ENCODE data around the gene SPINK8.

SPINK8 gene

GRCh38 chr3:48289659-48290058, 43.8 kb downstream of the SPINK8 start:
- Histone ChIP-seq H3K27me3 (ENCODE audit: insufficient read depth, insufficient read length) (no peaks in the 10 kb centered on the region), H3K9me3 (ENCODE audit: insufficient read depth, low read length) (peaks cover 6% of the 10 kb centered on the region; the same call in 1 of the 2 replicates), H3K36me3 (ENCODE audit: insufficient read depth, insufficient read length, low read length) (peaks cover 25% of the 10 kb centered on the region), H3K4me1 (ENCODE audit: insufficient read depth, insufficient read length) (no peaks in the 10 kb centered on the region), H3K4me3 (ENCODE audit: insufficient read length, low read depth) (no peak overlapping the region), H3K9ac (ENCODE audit: insufficient read length, low read depth) (no peak overlapping the region)
- TF ChIP-seq YY1 (IDR thresholded peaks at IDR 0.05; ENCODE audit: insufficient read depth, insufficient read length) (no peak), SUZ12 (IDR thresholded peaks at IDR 0.05; ENCODE audit: extremely low read depth, insufficient read depth, insufficient read length) (no peak), ZNF274 (IDR thresholded peaks at IDR 0.05; ENCODE audit: low read depth, low read length) (no peak)
- DNase-seq (ENCODE audit: low read depth, low spot score), result no peak

- no peak overlapping the region for H3K9ac ChIP-seq (ENCODE audit: insufficient read length, low read depth)
- H3K9me3 ChIP-seq (ENCODE audit: insufficient read depth, low read length), result peaks cover 12% of the 10 kb centered on the region; the same call in 1 of the 2 replicates
- no peaks in the 10 kb centered on the region for H3K27me3 ChIP-seq (ENCODE audit: insufficient read depth, insufficient read length)
- DNase-seq (ENCODE audit: low read depth, low spot score), result no peak
- no peaks in the 10 kb centered on the region for H3K4me1 ChIP-seq (ENCODE audit: insufficient read depth, insufficient read length)
- no peak overlapping the region for H3K4me3 ChIP-seq (ENCODE audit: insufficient read length, low read depth)
- H3K36me3 ChIP-seq (ENCODE audit: insufficient read depth, insufficient read length, low read length), result peaks cover 4% of the 10 kb centered on the region
- no peak for TF ChIP-seq YY1 (IDR thresholded peaks at IDR 0.05; ENCODE audit: insufficient read depth, insufficient read length)
- no peak for TF ChIP-seq SUZ12 (IDR thresholded peaks at IDR 0.05; ENCODE audit: extremely low read depth, insufficient read depth, insufficient read length)
- TF ChIP-seq ZNF274 (IDR thresholded peaks at IDR 0.05; ENCODE audit: low read depth, low read length), result no peak
Observed at GRCh38 chr3:48287034-48287433, 46.4 kb downstream of the SPINK8 start.

GRCh38 chr3:48286308-48286707, 47.2 kb downstream of the SPINK8 start:
- Histone ChIP-seq H3K4me1 (ENCODE audit: insufficient read depth, insufficient read length) (no peaks in the 10 kb centered on the region), H3K36me3 (ENCODE audit: insufficient read depth, insufficient read length, low read length) (peaks cover 3% of the 10 kb centered on the region), H3K9me3 (ENCODE audit: insufficient read depth, low read length) (peaks cover 12% of the 10 kb centered on the region; the same call in 1 of the 2 replicates), H3K4me3 (ENCODE audit: insufficient read length, low read depth) (no peak overlapping the region), H3K9ac (ENCODE audit: insufficient read length, low read depth) (no peak overlapping the region), H3K27me3 (ENCODE audit: insufficient read depth, insufficient read length) (no peaks in the 10 kb centered on the region)
- TF ChIP-seq SUZ12 (IDR thresholded peaks at IDR 0.05; ENCODE audit: extremely low read depth, insufficient read depth, insufficient read length) (no peak), ZNF274 (IDR thresholded peaks at IDR 0.05; ENCODE audit: low read depth, low read length) (no peak), YY1 (IDR thresholded peaks at IDR 0.05; ENCODE audit: insufficient read depth, insufficient read length) (no peak)
- no peak for DNase-seq (ENCODE audit: low read depth, low spot score)

- Histone ChIP-seq H3K36me3 (ENCODE audit: insufficient read depth, insufficient read length, low read length) (peaks cover 3% of the 10 kb centered on the region), H3K9ac (ENCODE audit: insufficient read length, low read depth) (no peak overlapping the region), H3K4me1 (ENCODE audit: insufficient read depth, insufficient read length) (no peaks in the 10 kb centered on the region), H3K9me3 (ENCODE audit: insufficient read depth, low read length) (peaks cover 12% of the 10 kb centered on the region; the same call in 1 of the 2 replicates), H3K4me3 (ENCODE audit: insufficient read length, low read depth) (no peak overlapping the region), H3K27me3 (ENCODE audit: insufficient read depth, insufficient read length) (no peaks in the 10 kb centered on the region)
- TF ChIP-seq SUZ12 (IDR thresholded peaks at IDR 0.05; ENCODE audit: extremely low read depth, insufficient read depth, insufficient read length), result no peak
- no peak for TF ChIP-seq YY1 (IDR thresholded peaks at IDR 0.05; ENCODE audit: insufficient read depth, insufficient read length)
- no peak for TF ChIP-seq ZNF274 (IDR thresholded peaks at IDR 0.05; ENCODE audit: low read depth, low read length)
- DNase-seq (ENCODE audit: low read depth, low spot score), result no peak
Observed at GRCh38 chr3:48285675-48286074, 47.8 kb downstream of the SPINK8 start.

GRCh38 chr3:48285132-48285531, 48.3 kb downstream of the SPINK8 start:
- no peaks in the 10 kb centered on the region for H3K4me1 ChIP-seq (ENCODE audit: insufficient read depth, insufficient read length)
- H3K36me3 ChIP-seq (ENCODE audit: insufficient read depth, insufficient read length, low read length), result peaks cover 3% of the 10 kb centered on the region
- DNase-seq (ENCODE audit: low read depth, low spot score), result no peak
- no peak overlapping the region for H3K4me3 ChIP-seq (ENCODE audit: insufficient read length, low read depth)
- TF ChIP-seq SUZ12 (IDR thresholded peaks at IDR 0.05; ENCODE audit: extremely low read depth, insufficient read depth, insufficient read length) (no peak), YY1 (IDR thresholded peaks at IDR 0.05; ENCODE audit: insufficient read depth, insufficient read length) (no peak), ZNF274 (IDR thresholded peaks at IDR 0.05; ENCODE audit: low read depth, low read length) (no peak)
- no peaks in the 10 kb centered on the region for H3K27me3 ChIP-seq (ENCODE audit: insufficient read depth, insufficient read length)
- H3K9me3 ChIP-seq (ENCODE audit: insufficient read depth, low read length), result peaks cover 12% of the 10 kb centered on the region; the same call in 1 of the 2 replicates
- no peak overlapping the region for H3K9ac ChIP-seq (ENCODE audit: insufficient read length, low read depth)

- H3K27me3 ChIP-seq (ENCODE audit: insufficient read depth, insufficient read length), result no peaks in the 10 kb centered on the region
- H3K4me3 ChIP-seq (ENCODE audit: insufficient read length, low read depth), result no peak overlapping the region
- no peak for DNase-seq (ENCODE audit: low read depth, low spot score)
- H3K9me3 ChIP-seq (ENCODE audit: insufficient read depth, low read length), result peaks cover 19% of the 10 kb centered on the region; the same call in 1 of the 2 replicates
- H3K9ac ChIP-seq (ENCODE audit: insufficient read length, low read depth), result no peak overlapping the region
- peaks cover 10% of the 10 kb centered on the region for H3K4me1 ChIP-seq (ENCODE audit: insufficient read depth, insufficient read length)
- TF ChIP-seq YY1 (IDR thresholded peaks at IDR 0.05; ENCODE audit: insufficient read depth, insufficient read length) (no peak), SUZ12 (IDR thresholded peaks at IDR 0.05; ENCODE audit: extremely low read depth, insufficient read depth, insufficient read length) (no peak), ZNF274 (IDR thresholded peaks at IDR 0.05; ENCODE audit: low read depth, low read length) (no peak)
- no peaks in the 10 kb centered on the region for H3K36me3 ChIP-seq (ENCODE audit: insufficient read depth, insufficient read length, low read length)
Observed at GRCh38 chr3:48280881-48281280, 52.6 kb downstream of the SPINK8 start.

- H3K27me3 ChIP-seq (ENCODE audit: insufficient read depth, insufficient read length), result no peaks in the 10 kb centered on the region
- H3K4me3 ChIP-seq (ENCODE audit: insufficient read length, low read depth), result no peak overlapping the region
- H3K36me3 ChIP-seq (ENCODE audit: insufficient read depth, insufficient read length, low read length), result peaks cover 3% of the 10 kb centered on the region
- H3K9me3 ChIP-seq (ENCODE audit: insufficient read depth, low read length), result peaks cover 19% of the 10 kb centered on the region; the same call in 1 of the 2 replicates
- DNase-seq (ENCODE audit: low read depth, low spot score), result no peak
- no peak for TF ChIP-seq ZNF274 (IDR thresholded peaks at IDR 0.05; ENCODE audit: low read depth, low read length)
- no peak for TF ChIP-seq YY1 (IDR thresholded peaks at IDR 0.05; ENCODE audit: insufficient read depth, insufficient read length)
- TF ChIP-seq SUZ12 (IDR thresholded peaks at IDR 0.05; ENCODE audit: extremely low read depth, insufficient read depth, insufficient read length), result no peak
- H3K4me1 ChIP-seq (ENCODE audit: insufficient read depth, insufficient read length), result peaks cover 10% of the 10 kb centered on the region
- H3K9ac ChIP-seq (ENCODE audit: insufficient read length, low read depth), result no peak overlapping the region
Observed at GRCh38 chr3:48278884-48279559, 54.4 kb downstream of the SPINK8 start.

Data from NT2/D1 (cell line).